ENCODE measurements around the gene CRISPLD2.

Gene CRISPLD2

DNA sequence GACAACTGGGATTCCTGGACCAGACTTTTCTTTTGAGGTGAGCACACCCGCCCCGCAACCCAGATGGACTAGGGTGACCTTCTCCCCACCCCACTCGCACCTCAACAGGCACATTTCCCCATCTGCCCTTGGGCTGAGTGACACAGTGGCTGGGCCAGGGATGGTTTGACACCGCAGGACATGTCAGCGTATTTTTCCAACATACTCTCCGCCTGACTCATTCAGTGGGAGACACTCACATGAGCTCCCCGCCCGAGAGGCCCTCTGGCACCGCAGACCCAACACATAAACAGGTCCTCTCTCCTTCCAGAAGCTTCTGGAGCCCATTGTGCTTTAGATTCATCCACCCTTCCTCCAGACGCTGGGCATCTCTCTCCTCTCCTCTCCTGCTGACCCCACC is 122.1 kb downstream of the CRISPLD2 start:
- H3K9ac ChIP-seq (ENCODE audit: low read depth, low read length, poor library complexity, severe bottlenecking): no peak overlapping the region

GRCh38 chr16:84942786-84943185 is 123.0 kb downstream of the CRISPLD2 start:
- Histone ChIP-seq H2AFZ (ENCODE audit: low read length) (no peak overlapping the region), H3K4me2 (ENCODE audit: low read depth, low read length, poor library complexity, severe bottlenecking) (no peak overlapping the region), H3K9ac (ENCODE audit: low read depth, low read length, poor library complexity, severe bottlenecking) (no peak overlapping the region), H3K4me1 (ENCODE audit: insufficient read depth, low read length, poor library complexity, severe bottlenecking) (no peaks in the 10 kb centered on the region), H3K79me2 (ENCODE audit: insufficient read depth, low read length) (no peaks in the 10 kb centered on the region), H4K20me1 (ENCODE audit: insufficient read depth, low read length, poor library complexity, severe bottlenecking) (no peaks in the 10 kb centered on the region), H3K36me3 (ENCODE audit: insufficient read depth, low read length) (no peaks in the 10 kb centered on the region), H3K9me2 (replicated peaks; ENCODE audit: low read depth, low read length) (no peaks in the 10 kb centered on the region), H3K27me3 (ENCODE audit: insufficient read depth, low read length, poor library complexity, severe bottlenecking) (no peaks in the 10 kb centered on the region), H3F3A (ENCODE audit: low read depth) (no peaks in the 10 kb centered on the region), H3K9me3 (ENCODE audit: insufficient read depth, low read depth, low read length) (no peaks in the 10 kb centered on the region), H3K4me3 (ENCODE audit: low read length, poor library complexity, severe bottlenecking) (no peak overlapping the region)
- TF ChIP-seq EZH2phosphoT487 (IDR thresholded peaks at IDR 0.05; ENCODE audit: borderline replicate concordance): no peak
- no peak for TF ChIP-seq CTCF (conservative IDR thresholded peaks at IDR 0.05; ENCODE audit: low read length)

More for the DNA sequence above, 122.1 kb downstream of the CRISPLD2 start:
- Histone ChIP-seq H2AFZ (ENCODE audit: low read length) (no peak overlapping the region), H3K4me3 (ENCODE audit: low read length, poor library complexity, severe bottlenecking) (no peak overlapping the region), H3K4me2 (ENCODE audit: low read depth, low read length, poor library complexity, severe bottlenecking) (no peak overlapping the region), H3K36me3 (ENCODE audit: insufficient read depth, low read length) (no peaks in the 10 kb centered on the region), H3K4me1 (ENCODE audit: insufficient read depth, low read length, poor library complexity, severe bottlenecking) (no peaks in the 10 kb centered on the region), H3F3A (ENCODE audit: low read depth) (no peaks in the 10 kb centered on the region), H3K79me2 (ENCODE audit: insufficient read depth, low read length) (no peaks in the 10 kb centered on the region), H4K20me1 (ENCODE audit: insufficient read depth, low read length, poor library complexity, severe bottlenecking) (no peaks in the 10 kb centered on the region), H3K27me3 (ENCODE audit: insufficient read depth, low read length, poor library complexity, severe bottlenecking) (no peaks in the 10 kb centered on the region), H3K9me2 (replicated peaks; ENCODE audit: low read depth, low read length) (no peaks in the 10 kb centered on the region), H3K9me3 (ENCODE audit: insufficient read depth, low read depth, low read length) (no peaks in the 10 kb centered on the region)
- no peak for TF ChIP-seq CTCF (conservative IDR thresholded peaks at IDR 0.05; ENCODE audit: low read length)
- TF ChIP-seq EZH2phosphoT487 (IDR thresholded peaks at IDR 0.05; ENCODE audit: borderline replicate concordance): no peak

DNA sequence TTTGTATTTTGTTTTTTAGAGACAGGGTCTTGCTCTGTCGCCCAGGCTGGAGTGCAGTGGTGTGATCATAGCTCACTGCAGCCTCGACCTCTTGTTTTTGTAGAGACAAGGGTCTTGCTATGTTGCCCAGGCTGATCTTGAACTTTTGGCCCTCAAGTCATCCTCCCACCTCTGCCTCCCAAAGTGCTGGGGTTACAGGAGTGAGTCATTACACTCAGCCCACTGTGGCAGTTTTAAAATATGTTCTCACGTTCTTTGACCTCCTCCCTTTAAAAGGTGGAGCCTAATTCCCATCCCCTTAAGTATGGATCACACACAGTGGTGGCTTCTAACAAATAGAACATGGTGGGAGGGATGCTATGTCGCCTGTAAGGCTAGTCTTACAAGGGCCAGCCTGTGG is 123.8 kb downstream of the CRISPLD2 start:
- Histone ChIP-seq H3K9me2 (replicated peaks; ENCODE audit: low read depth, low read length) (no peaks in the 10 kb centered on the region), H3K9ac (ENCODE audit: low read depth, low read length, poor library complexity, severe bottlenecking) (no peak overlapping the region), H3K79me2 (ENCODE audit: insufficient read depth, low read length) (no peaks in the 10 kb centered on the region), H3K27me3 (ENCODE audit: insufficient read depth, low read length, poor library complexity, severe bottlenecking) (no peaks in the 10 kb centered on the region), H4K20me1 (ENCODE audit: insufficient read depth, low read length, poor library complexity, severe bottlenecking) (no peaks in the 10 kb centered on the region), H3F3A (ENCODE audit: low read depth) (no peaks in the 10 kb centered on the region), H3K4me3 (ENCODE audit: low read length, poor library complexity, severe bottlenecking) (no peak overlapping the region), H3K4me1 (ENCODE audit: insufficient read depth, low read length, poor library complexity, severe bottlenecking) (no peaks in the 10 kb centered on the region), H2AFZ (ENCODE audit: low read length) (no peak overlapping the region), H3K36me3 (ENCODE audit: insufficient read depth, low read length) (no peaks in the 10 kb centered on the region), H3K9me3 (ENCODE audit: insufficient read depth, low read depth, low read length) (no peaks in the 10 kb centered on the region), H3K4me2 (ENCODE audit: low read depth, low read length, poor library complexity, severe bottlenecking) (no peak overlapping the region)
- TF ChIP-seq EZH2phosphoT487 (IDR thresholded peaks at IDR 0.05; ENCODE audit: borderline replicate concordance): no peak
- TF ChIP-seq CTCF (conservative IDR thresholded peaks at IDR 0.05; ENCODE audit: low read length): no peak

Measured in Loucy (cell line).